Left lobe of liver (tissue), 2 donors: ENCODE results near the gene DNAJC18. TPM values are rescaled to one million over a fixed set of nuclear protein-coding genes. Genes with fewer than 3 reads are reported as not detected.
"Not testable (repeated sequence)": the region's sequence is repeated elsewhere in the genome, so short reads cannot be mapped to it uniquely, and the experiment has no call there.

Experiments
- ATAC-seq: fragments of 200-7000 bp; cut with Tn5 transposase; one replicate; pipeline ENCODE4 v1.9.1; 2020; ENCODE audit warnings: mild to moderate bottlenecking, moderate library complexity
- DNase-seq: peaks from one replicate; pipeline ENCODE4 v3.0.0-alpha.2; 2020; ENCODE audit warnings: low spot score
- total RNA-seq: library from RNA; stranded (reverse); gene quantifications from one replicate; pipeline ENCODE4 v1.2.1, GENCODE V29; 2021
- donor health status: DM: no; HTN: no; CAD: no; lungs with moderate emphysema.
- donor health status: DM: no; HTN: yes; CAD: no.

Gene DNAJC18
- total RNA-seq, 1 donor from 2014 or later = 0.63 TPM

DNA sequence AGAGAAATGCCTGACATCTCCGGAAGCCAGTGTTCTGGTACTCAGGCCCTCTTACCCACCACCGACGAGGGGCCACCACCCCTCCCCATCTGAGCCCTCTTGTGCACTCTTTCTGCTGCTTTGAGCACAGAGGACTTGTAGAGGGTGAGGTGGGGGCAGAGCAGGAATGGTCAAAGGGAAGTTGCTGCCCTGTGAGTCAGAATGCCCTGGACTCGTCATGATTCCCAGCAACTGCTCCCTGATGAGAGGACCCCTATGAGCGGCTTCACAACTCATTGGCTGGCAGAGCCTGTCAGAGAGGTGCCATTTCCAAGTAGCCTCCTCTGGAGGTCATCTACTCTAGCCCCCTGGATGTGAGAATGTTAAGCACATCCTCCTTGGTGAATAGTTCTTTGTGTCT, 22.4 kb upstream of the DNAJC18 start:
- ATAC-seq (no peak), DNase-seq (no peak)

DNA sequence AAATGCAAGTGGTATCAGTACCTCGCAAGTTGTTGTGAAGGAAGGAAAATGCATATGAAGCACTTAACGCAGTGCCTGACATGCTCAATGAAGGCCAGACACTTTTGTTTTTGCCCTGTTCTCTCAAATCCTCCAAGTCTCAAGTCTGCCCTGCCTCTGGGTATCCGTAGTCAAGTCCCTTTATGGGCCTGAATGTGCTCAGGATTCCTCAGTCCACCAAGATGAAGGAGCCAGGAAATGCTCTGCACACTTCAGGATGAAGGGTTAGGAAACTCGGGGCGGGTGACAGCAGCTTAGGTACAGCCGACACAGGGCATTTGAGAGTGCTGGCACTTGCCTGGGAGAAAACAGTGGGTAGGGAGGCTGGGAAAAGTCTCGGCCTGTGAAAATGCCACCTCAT, 21.9 kb upstream of the DNAJC18 start:
- DNase-seq = no peak
- no peak for ATAC-seq

DNA sequence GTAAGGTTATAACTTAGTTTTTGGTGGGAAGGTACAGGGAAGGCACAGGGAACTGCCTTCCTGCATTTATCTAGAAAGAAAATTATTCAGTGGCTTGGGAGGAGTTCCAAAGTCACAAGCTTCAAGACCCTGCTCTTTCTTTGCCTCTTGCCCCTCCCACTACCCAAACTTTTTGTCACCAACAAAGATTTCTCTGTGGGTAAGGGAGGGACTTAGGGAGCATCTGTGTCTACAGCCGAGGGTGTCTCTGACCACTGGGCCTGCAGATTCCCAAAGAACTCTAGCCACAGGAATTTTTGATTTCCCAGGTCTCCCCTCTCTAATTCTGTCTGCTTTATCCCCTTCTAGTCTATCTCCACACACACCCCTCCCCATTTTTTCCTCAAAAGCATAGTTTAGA, 21.1 kb upstream of the DNAJC18 start:
- ATAC-seq = no peak

DNA sequence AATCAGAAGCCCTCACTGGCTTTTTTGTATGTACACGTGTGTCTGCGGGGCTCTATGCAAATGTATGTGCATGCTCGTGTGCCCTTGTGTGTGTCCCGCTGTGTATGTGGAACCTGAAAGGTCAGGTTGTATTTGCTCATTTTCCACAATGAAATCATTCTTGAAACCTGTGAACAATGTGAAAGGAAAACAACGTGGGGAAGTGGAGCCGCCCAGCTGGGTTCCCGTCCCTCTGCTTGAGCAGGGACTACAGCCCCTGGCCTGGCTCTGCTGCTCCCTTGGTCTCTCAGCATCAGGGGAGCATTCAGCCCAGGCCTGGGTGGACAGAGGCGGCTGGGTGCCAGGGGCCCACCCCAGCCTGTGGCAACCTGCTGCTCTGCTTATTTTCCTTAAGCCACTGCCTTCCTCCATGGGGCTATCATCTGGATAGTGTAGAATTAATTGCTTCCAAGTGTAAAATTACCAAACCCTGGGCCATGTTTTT, 20.2 kb upstream of the DNAJC18 start:
- no peak for DNase-seq

More for the DNA sequence above, 21.1 kb upstream of the DNAJC18 start:
- no peak for DNase-seq

DNA sequence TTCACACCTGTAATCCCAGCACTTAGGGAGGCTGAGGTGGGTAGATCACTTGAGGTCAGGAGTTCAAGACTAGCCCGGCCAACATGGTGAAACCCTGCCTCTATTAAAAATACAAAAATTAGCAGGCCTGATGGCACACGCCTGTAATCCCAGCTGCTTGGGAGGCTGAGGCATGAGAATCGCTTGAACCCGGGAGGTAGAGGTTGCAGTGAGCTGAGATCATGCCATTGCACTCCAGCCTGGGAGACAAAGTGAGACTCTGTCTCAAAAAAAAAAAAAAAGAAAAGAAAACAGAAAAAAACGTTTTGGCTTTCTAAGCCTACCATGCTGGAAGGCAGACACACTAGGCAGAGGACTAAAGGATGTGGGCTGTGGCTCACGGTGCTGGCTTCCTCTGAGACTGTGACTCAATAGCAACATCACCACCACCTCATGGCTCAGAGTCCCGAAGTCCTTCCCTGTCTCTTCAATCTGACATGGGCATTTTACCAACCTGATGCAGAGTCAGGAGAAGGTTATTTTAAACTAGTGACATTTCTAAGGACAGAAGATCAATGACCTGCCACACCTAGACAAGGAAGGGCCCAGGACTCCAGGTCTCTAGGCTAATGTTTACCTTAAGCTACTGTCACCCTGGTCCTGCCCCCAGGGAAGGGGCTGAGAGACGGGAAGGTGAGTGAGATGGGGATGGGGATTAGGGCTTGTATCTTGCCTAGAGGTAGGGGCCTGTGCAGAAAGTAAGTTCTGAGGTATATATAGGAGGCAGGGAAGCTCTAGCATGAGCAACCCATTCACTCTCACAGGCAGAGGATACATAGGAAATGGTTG, 19.5 kb upstream of the DNAJC18 start:
- DNase-seq (no peak), ATAC-seq (peak; percentile 13)

More for the DNA sequence above, 20.2 kb upstream of the DNAJC18 start:
- no peak for ATAC-seq

DNA sequence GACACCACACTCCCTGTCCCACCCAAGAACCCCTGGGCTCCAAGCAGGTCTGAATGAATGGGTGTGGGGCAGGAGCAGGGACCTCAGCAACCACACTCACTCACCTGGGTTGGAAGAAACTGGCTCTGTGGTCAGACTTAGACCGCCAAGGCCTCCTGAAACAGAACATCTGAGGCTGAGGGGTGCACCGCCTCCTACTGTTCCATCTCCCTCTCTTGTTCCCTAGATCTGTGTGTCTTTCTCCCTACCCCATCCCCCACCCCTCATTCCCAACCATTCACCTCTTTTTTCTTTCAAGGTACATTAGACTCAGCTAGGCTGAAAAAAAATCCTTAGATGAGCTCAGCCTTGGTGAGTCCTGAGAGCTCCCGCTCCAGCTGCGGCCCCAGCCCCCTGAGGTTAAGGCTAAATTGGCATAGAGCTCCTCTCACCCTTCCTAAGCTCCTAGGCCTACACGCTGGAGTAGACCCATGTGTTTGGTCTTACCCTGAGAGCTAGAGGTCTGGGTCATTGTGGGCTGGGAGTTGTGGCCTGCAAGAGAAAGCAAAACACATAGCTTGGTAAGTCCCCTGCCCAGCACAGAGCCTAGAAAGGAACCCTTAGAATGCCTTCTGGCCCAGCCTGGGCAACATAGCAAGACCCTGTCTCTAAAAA, 18.5 kb upstream of the DNAJC18 start:
- no peak for ATAC-seq
- DNase-seq = no peak

DNA sequence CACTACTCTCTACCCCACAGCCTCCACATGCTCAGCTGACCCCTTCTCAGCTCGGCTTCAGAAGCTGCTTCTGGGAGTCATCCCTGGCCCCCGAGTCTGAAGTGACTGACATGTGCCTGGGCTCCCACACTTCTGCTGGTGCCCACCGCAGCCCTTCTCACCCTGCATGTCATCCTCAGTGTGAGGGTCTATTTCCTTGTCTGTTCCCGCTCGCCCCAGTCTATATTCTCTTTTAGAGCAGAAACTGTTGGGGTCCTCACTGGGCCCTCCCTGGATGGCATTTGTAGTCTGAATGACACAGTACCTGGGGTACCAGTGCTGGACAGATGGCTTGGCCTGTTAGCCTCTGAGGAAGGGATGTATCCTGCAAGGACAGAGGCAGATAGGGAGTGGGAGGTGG, 17.9 kb upstream of the DNAJC18 start:
- DNase-seq = no peak
- ATAC-seq = no peak

DNA sequence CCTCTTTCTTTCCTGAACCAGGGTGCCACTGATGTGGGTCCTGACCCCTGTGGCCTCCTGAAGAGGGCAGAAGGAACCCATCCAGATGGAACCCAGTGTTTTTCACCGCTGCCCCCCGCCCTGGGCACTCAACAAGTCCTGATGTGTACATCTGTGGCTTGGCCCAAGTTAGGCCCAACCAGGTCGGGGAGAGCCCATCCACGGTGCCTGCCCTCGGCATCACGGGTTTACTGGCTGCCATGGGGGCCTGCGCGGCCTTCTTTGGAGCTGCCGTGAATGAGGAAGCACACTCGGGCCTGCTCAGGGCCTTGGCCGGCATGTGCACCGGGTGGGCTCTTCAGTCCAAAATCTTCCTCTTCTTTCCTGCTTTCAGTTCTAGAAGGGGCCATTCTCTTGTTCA, 17.5 kb upstream of the DNAJC18 start:
- DNase-seq = no peak
- no peak for ATAC-seq

DNA sequence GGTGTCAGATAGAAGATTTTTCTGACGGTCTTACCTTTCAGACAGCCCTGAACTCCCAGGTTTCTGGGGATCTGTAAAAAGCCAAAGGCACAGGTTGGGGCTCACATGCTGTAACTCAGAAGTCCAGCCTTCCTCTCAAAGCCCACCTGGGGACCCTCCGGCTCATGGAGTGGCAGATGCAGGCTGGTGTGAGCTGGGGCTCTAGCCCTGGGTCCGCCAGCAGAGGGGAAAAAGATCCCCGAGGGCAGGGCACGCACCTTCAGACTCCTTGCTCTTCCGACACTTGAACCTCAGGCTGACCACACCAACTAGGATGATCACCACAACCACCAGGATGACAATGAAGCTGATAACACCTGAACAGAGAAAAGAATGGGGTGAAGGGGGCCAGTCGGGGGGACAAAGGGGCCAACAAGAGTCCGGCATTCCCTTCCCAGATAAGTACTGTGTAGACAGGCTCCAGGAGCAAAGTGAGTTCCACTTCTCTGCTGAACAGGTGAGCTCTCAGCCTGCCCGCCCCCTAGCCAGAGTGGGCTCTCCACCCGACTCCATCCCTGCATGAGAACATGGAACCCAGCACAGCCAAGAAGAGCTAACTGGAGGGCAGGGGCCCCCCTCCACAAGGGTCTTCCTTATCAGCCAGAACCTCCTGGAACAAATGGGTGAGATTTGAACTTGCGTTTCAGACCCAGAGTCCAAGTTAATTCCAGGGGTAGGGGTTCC, 15.4 kb upstream of the DNAJC18 start:
- no peak for DNase-seq
- ATAC-seq = no peak

DNA sequence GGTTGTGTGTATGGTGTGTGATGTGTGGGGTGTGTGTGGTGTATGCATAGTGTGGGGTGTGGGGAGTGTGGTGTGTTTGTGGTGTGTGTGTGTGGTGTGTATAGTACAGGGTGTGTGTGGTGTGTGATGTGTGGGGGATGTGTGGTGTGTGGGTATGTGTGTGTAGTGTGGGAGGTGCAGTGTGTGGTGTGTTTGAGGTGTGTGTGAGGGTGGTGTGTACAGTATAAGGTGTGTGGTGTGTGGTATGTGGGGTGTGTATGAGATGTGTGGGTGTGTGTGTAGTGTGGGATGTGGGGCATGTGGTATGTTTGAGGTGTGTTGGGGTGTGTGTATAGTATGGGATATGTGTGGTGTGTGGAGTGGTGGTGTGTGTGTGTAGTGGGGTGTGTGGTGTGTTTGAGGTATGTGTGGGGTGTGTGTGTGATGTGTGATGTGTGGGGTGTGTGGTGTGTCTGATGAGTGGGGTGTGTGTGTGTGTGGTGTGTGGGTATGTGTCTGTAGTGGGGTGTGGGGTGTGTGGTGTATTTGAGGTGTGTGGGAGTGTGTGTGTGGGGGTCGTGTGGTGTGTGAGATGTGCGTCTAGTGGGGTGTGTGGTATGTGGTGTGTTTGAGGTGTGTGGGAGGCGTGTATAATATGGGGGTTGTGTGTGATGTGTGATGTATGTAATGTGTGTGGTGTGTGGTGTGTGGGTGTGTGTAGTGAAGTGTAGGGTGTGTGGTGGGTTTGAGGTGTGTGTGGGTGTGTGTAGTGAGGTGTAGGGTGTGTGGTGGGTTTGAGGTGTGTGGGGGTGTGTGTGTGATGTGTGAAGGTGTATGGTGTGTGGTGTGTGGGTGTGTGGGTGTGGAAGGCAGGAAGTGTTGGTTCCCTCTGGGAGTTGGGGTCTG, 14.6 kb upstream of the DNAJC18 start:
- ATAC-seq (no peak), DNase-seq (no peak)

DNA sequence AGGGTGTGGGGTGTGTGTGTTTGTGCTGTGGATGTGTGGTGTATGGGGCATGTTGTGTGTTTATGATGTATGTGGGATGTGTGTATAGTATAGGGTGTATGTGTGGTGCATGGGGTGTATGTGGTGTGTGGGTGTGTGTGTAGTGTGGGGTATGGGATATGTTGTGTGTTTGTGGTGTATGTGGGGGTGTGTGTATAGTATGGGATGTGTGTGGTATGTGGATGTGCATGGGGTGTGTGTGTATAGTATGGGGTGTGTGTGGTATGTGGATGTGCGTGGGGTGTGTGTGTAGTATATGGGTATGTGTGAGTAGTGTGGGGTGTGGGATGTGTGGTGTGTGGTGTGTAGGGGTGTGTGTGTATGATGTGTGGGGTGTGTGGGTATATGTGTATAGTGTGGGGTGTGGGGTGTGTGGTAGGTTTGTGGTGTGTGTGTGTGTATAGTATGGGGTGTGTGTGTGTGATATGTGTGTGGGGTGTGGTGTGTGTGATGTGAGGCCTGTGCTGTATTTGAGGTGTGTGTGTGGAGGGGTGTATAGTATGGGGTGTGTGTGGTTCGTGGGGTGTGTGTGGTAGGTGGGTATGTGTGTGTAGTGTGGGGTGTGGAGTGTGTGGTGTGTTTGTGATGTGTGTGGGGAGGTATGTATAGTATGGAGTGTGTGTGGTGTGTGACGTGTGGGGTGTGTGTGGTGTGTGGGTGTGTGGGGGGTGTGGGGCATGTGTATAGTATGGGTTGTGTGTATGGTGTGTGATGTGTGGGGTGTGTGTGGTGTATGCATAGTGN, 12.7 kb upstream of the DNAJC18 start:
- ATAC-seq (no peak), DNase-seq (no peak)

DNA sequence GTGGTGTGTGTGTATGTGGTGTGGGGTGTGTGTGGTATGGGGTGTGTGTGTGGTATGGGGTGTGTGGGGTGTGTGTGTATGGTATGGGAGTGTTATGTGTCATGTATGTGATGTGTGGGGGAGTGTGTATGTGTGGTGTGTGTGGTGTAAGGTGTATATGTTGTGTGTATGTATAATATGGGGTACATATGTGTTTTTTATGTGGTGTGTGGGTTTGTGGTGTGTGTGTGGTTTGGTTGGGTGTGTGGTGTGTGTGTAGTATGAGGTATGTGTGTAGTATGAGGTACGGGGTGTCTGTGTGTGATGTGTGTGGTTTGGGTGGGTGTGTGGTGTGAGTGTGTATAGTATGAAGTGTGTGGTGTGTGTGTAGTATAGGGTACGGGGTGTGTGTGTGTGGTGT, 11.9 kb upstream of the DNAJC18 start:
- DNase-seq = no peak
- no peak for ATAC-seq

DNA sequence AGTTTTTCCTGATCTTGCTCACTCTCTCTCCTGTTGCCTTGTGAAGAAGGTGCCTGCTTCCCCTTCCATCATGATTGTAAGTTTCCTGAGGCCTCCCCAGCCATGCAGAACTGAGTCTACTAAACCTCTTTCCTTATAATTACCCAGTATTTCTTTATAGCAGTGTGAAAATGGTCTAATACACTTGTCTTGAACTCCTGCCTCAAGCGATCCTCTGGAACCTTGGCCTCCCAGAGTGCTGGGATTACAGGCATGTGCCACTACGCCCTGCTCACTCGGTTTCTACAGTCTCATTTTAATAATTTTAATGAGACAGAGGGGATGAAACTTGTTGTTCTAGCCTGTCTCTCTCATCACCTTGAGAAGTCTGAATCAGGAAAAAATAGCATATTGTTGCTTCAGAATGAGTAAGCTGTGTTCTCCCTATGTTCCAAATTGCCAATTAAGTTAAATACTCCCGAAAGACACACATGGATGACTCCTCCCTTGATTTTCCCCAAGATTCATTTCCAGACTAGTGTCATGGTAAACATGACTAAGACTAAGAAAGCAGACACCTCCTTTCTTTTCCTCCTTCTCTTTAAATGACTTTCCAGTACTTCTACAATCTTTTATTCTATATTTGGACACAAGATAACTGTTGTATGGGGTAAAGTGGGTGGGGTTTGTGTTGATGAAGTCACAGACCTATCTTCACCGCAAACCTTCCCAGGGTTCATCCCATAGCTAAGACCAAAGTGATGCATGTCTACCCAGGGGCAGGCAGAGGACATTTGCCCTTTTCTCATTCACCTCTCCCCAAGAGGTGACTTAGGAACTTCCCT, 7.8 kb upstream of the DNAJC18 start:
- no peak for DNase-seq
- ATAC-seq = no peak

DNA sequence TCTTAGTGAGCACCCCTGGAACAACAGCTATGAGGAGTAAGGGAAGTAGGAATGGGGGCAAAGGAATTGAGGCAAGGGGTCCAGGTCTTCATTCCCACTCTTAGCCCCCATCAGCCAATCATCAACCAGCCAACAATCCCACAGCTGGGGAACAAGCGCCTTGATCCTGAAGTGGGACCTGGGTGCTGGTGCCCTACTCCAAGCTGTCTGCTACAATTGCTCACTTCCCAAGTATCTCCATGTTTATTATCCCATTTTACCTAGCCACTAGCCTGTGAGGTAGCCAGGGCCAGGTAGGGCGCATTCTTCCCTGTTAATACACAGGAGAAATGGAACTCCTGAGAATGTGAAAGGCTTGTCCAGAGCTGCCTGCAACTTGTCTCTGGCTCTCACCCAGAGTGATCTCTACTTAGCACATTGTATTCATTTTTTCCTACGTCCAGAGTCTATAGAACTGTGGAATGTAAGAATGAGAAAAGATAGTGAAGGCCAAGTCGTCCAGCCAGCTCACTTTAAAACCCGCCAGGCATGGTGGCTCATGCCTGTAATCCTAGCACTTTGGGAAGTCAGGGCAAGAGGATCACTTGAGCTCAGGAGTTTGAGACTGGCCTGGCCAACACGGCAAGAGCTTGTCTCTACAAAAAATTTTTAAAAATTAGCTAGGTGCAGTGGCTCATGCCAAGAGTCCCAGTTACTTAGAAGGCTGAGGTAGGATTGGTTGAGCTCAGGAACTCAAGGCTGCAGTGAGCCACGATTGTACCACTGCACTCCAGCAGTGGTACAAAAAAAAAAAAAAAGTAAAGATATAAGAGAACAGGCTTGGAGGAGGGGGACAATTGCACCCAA, 6.2 kb upstream of the DNAJC18 start:
- DNase-seq = no peak
- ATAC-seq = no peak

DNA sequence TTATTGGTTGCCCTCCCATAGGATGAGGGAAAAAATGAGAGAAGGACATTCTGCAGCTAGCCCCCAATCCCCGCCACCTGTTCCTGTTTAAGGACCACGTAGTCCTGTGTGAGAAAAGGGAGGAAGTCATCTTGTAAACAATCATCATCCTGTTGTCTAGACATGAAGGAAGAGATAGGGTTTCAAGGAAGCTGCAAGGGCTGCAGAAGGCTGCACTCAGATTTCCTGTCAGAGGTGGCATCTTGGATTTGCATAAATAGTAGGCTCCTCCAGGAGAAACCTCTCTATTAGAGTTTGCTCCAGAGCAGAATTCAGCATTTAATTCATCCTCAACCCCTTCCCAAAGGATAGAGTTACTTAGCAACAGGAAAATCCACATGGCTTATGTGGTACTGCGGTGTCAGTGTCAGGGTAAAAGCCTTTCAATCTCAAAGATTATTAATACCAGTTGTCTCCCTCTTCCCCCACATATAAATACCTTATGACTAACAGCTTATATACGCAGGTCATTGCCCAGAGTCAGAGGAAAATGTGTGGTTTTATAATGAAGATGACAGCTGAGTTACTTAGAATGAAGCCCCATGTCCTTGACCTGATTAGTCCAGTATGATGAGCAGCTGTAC, 4.6 kb upstream of the DNAJC18 start:
- no peak for ATAC-seq
- DNase-seq = no peak

DNA sequence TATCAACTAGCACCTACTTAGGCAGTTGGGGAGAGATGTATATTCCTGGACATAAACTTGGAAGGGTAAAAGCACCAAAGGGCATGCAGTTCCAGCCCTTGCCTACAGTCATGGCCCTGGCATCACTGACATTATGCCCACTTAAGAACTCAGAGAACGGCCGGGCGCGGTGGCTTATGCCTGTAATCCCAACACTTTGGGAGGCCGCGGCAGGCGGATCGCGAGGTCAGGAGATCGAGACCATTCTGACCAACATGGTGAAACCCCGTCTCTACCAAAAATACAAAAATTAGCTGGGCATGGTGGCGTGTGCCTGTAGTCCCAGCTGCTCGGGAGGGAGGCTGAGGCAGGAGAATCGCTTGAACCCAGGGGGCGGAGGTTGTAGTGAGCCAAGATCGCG, 1.1 kb upstream of the DNAJC18 start:
- DNase-seq, ATAC-seq: not testable (repeated sequence)

DNA sequence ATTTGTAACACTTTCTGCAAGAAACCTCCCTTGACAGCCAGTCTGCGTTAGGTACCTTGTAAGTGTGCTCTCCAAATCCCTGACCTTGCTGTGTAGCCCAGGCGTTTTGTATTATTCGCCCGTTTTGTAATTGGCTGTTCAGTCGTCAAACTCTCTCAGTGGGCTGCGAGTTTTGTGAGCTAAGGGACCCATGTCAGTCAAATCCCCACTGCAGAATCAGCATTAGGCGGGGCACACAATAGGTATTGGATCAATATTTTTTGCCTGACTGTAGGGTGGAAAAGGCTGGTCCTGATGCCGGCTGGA, 665 bp downstream of the DNAJC18 start:
- DNase-seq (no peak), ATAC-seq (no peak)

DNA sequence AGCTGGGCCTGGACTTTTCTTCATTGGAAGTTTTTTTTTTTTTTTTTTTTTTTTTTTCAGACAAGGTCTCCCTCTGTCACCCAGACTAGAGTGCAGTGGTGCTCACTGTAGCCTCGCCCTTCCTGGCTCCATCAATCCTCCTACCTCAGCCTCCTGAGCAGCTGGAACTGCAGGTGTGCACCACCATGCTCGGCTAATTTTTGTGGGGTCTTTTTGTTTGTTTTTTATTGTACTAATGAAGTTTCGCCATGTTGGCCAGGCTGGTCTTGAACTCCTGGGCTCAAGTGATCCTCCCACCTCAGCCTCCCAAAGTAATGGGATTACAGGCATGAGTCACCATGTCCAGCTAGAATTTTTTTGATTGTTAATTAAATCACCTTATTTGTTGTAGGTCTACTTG, 3.6 kb downstream of the DNAJC18 start:
- DNase-seq (no peak), ATAC-seq (no peak)
